Measurements from ENCODE around the gene TNFRSF1A.

The TNFRSF1A gene

DNA sequence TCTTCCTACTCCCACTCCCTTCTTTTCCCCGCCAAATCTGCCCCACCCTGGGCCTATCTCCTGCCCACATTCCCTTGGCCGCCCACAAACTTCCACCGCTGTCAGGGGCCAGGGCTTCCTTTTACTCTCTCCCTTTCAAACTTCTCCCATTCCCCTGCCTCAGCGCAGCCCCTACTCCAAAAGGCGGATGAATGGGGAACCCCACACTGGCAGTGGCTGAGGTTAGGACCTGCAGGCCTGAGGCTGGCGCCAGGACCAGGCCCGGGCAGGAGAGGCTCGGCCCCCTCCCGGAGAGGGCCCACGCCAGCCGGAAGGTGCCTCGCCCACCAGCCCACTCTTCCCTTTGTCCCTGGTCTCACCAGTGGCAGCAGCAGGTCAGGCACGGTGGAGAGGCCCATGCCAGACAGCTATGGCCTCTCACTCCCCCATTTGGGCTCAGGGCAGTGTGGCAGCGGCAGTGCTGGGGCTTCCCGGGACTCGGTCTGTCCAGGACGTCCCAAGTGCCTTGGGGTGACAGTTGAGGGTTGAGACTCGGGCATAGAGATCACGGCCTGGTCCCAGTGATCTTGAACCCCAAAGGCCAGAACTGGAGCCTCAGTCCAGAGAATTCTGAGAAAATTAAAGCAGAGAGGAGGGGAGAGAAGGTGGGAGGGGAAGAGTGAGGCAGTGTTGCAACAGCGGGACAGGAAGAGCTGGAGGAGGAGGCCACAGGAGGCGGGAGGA is at the start of gene TNFRSF1A:
TSS of gene TNFRSF1A (minus strand) at position 660 of the 723 bp plus-strand sequence. CDS start at position 398, 262 bp downstream.
- DNase-seq = no peak

- DNase-seq = no peak
Observed at GRCh38 chr12:6391013-6391412, 49.1 kb upstream of the TNFRSF1A start.

- DNase-seq = no peak
Observed at GRCh38 chr12:6390084-6390799, 48.4 kb upstream of the TNFRSF1A start.

DNA sequence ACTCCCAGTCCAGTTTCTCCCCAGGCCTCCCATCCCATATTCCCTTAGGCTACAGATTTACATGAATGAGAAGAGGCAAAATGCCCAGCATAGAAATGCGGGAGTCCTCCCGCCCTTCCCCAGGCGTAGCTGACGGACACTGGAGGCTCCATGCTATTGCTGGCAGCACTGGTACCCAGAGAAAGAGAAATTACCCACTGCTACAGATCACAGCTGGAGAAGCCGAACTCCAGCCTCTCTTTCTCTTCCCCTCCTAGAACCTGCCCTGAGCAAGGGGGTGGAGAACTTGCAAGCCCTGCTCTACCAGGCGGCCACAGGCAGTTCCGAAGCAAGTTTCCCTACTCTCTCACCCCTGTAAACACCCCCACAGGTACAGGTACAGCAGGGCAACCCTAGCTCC is 45.7 kb upstream of the TNFRSF1A start:
- DNase-seq = no peak

- no peak for DNase-seq
Observed at GRCh38 chr12:6386491-6386890, 44.6 kb upstream of the TNFRSF1A start.

GRCh38 chr12:6386038-6386437 is 44.2 kb upstream of the TNFRSF1A start:
- no peak for DNase-seq

GRCh38 chr12:6384499-6385436 is 42.9 kb upstream of the TNFRSF1A start:
- no peak for DNase-seq

DNA sequence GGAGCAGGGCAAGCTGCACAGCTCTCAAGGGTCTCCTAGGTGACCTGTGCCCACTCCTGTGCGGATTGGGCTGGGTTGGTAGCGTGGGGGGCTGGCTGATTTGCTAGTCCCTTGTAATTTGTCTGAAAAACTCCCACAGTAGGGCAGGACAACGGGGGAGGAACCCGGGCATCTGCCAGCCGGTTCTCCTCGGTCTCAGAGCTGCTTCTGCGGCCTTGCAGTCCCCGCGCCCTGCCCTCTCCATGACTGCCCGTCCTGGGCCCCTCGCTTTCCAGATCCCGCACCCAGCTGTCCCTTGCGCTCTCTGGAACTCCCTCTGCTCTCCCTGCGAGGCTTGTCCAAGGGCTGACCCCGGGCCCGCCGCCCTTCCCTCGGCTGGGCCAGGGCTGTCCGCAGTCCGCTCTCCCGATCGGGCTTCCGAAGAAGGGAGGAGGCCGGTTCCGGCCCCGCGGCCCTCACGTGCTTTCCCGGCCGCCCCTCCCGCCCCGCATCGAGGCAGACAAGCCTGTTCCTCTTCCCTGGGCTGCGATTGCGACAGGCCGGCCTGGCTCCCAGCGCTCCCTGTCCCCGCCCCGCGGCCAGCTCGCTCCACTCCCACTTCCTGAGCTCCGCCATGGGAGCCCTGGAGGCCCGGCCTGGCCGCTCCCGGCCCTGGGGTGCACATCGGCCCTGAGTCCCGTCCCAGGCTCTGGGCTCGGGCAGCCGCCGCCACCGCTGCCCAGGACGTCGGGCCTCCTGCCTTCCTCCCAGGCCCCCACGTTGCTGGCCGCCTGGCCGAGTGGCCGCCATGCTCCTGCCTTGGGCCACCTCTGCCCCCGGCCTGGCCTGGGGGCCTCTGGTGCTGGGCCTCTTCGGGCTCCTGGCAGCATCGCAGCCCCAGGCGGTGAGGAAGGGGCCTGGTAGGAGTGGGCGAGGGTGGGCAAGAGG is 42.0 kb upstream of the TNFRSF1A start, which contains the start of gene LTBR:
TSS of gene LTBR (plus strand) at position 591 of the 927 bp plus-strand sequence. CDS start at position 788, 197 bp downstream.
- DNase-seq = peak; percentile 54

- DNase-seq = no peak
Observed at GRCh38 chr12:6382982-6383381, 41.1 kb upstream of the TNFRSF1A start.

GRCh38 chr12:6382371-6382770 is 40.5 kb upstream of the TNFRSF1A start:
- DNase-seq = no peak

- DNase-seq = no peak
Observed at GRCh38 chr12:6380141-6381121, 38.6 kb upstream of the TNFRSF1A start.

GRCh38 chr12:6378709-6379472 is 37.0 kb upstream of the TNFRSF1A start:
- DNase-seq = no peak

DNA sequence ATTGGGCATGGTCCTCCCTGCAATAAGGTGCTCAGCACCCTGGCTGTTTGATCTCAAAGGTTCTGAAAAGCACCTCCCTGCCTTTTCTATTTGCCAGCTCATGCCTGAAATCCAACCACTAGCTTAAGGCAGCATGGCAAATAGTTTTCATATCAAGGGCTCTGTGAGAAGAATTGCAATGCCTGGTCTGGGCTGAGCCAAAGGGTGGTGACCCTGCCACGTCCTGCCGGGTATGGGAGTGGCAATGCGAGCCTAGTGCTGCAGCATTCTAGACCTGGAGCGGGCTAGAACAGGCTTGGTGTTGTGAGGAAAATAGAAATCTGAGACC is 35.8 kb upstream of the TNFRSF1A start:
- DNase-seq = no peak

DNA sequence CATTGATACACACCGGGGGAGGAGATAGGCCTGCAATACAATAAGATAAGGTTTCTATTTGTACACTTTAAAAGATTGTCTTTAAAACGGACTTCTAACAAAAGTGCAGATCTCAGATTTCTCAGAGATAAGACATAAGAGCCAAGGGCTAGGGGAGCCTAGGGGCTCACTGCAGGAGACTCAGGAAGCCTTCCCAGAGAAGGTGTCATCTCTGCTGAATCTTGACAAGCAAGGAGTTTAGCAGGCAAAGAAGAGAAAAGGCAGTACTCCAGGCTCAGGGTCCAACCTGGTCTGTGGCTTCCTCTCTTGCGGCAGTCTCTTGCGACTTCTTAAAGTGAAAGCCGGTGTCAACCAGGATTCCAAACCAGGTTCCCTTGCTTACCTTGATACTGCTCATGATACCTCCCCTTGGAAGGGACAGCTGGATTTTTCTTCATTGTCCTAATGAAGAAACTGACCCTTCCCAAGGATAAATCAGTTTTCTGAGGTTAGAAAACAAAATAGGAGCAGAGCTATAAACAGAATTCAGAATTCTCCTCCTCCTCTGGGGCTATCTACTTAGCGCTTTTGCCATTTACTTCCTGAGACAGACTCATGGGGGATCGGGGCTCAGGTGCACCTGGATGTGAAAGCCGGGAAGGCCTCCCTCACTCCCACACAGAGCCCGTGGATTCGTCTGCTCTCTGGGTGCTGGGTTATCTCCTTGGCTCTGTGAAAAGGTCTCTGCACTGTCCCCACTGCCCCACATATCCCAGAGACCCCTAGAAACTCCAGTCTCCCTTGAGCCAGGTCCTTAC is 35.2 kb upstream of the TNFRSF1A start:
- DNase-seq = no peak

GRCh38 chr12:6376079-6376869 is 34.4 kb upstream of the TNFRSF1A start:
- no peak for DNase-seq

DNA sequence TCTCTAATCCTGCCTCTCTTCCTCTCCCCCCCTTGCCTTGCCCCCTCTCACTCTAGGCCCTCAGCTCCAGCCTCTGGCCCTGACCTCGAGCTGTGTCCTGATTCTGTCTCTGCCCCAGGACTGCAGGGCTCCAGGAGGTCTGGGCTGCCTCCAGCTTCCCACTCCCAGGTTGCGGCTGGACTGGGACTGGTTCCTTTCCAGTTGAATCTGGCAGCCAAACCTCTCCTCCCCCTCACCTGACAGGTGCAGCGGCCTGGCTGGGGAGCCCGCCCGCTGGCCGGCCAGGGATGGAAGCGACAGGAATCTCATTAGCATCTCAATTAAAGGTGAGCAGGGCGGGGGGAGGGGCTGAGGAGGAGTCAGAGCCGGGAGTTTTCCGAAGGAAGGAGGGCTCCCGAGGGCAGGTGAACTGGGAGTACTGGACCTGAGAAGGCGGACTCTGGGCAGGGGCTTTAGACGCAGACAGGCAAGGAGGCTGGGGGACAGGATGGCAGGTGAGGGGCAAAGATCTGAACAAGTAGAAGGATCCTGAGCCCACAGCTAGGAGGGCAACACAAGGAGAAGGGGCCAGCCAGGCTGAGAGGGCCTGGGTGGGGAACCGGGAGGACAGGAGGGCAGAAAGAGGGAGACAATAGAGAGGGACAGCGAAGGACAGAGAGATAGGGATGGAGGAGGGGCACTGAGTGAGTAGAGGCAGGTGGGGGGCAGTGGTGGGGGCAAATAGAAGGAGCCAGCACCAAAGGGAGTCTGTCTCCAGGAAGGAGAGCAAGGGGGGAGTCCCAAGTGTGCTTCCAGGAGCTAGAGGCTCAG is 33.6 kb upstream of the TNFRSF1A start, which contains the start of gene SCNN1A:
TSS of gene SCNN1A (minus strand) at position 295 of the 810 bp plus-strand sequence. CDS start 780 bp downstream, outside the sequence.
- DNase-seq = peak; percentile 74

DNA sequence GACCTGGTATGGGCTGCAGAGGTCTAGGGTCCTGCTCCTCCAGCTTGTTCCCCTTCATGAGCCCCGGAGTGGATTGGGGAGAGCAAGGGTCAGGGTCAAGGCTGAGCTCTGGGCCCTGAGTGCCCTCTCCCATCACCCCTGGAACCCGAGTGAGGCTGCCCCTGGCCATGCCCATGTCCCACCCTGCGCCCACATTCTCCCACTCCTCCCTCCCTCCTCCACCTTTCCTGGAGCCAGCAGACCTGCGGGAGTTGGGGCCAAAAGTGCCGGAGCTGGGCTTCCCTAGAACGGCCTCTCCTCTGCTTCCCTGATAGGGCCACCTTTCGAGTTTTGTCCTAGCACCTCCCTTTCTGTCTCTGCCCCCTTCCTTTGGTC is 32.9 kb upstream of the TNFRSF1A start:
- no peak for DNase-seq
